ENCODE measurements around the gene PTH1R. TPM values are rescaled to one million over a fixed set of nuclear protein-coding genes. Genes with fewer than 3 reads are reported as not detected.
"Not testable (repeated sequence)": the region's sequence is repeated elsewhere in the genome, so short reads cannot be mapped to it uniquely, and the experiment has no call there.

PTH1R gene
- total and polyA plus RNA-seq, 11 donors = 2.1 to 23.4 (median 6.5) TPM

DNA sequence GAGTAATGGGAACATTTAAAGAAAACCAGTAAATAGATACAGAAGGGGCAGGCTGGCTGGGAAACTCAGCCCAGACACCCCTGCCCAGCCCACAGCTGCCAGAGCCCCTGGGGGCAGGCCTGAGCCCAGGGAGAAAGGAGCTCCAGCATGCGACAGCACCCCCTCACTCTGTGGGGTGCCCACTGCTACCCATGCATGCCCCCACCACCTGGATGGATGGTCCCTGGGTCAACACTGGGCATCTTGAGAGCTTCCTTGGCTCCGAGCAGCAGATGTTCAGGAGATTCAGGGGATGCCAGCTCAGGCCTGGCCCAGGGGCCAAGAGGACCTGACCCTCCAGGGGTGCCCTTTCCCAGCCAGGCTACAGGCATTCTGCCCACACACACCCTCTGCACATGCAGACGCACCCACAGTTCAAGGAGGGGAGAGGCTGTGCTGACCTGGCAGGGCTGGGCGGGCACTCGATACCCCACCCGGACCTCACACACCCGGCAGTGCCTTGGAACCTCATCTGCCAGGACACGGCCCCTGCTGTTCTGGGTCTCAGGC lies 31.5 kb downstream of the PTH1R start:
- H3K4me3 ChIP-seq = no peak overlapping the region
- DNase-seq = no peak

DNA sequence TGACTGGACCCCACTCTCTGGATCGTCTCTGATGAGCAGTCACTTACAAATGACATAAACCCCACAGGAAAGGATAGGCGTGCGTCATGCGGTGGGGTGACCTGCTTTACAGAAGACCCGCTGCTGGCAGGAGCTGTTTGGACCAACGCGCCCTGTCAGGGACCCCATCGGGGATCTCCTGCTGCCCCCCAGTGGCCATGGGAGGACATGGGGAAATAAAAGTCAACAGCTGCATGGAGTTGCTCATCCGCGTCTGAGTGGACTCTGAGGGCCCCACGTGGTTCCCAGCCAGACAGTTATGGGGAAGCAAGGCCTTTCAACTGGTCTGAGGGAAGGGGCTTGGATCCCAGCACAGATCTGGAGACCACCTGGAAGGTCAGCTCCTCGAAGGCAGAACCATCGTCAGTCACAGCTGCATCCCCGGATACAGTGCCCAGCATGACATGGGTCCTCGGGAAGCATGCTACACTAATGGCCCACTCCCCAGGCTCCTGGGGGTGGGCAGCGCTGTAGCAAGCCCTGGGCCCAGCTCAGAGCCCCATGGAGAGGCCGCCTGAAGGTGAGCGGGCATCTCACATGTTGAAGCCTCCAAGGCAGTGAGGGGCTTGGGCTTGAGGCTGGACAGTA lies 32.1 kb downstream of the PTH1R start:
- H3K36me3 ChIP-seq = no peaks in the 10 kb centered on the region
- 5 to 23% (median 19%) methylated on average over 7 to 18 of the region's 18 CpGs for WGBS, 4 donors
- H3K27ac ChIP-seq = no peak overlapping the region
- ATAC-seq = peak; percentile 68 to 88 (median 82)
- no peak for TF ChIP-seq POLR2A (IDR thresholded peaks at IDR 0.05)
- TF ChIP-seq, protein P1, sequence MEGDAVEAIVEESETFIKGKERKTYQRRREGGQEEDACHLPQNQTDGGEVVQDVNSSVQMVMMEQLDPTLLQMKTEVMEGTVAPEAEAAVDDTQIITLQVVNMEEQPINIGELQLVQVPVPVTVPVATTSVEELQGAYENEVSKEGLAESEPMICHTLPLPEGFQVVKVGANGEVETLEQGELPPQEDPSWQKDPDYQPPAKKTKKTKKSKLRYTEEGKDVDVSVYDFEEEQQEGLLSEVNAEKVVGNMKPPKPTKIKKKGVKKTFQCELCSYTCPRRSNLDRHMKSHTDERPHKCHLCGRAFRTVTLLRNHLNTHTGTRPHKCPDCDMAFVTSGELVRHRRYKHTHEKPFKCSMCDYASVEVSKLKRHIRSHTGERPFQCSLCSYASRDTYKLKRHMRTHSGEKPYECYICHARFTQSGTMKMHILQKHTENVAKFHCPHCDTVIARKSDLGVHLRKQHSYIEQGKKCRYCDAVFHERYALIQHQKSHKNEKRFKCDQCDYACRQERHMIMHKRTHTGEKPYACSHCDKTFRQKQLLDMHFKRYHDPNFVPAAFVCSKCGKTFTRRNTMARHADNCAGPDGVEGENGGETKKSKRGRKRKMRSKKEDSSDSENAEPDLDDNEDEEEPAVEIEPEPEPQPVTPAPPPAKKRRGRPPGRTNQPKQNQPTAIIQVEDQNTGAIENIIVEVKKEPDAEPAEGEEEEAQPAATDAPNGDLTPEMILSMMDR (IDR thresholded peaks at IDR 0.05) = peak; percentile 73 to 93 (median 88)
- peak; percentile 82 to 91 (median 88) for DNase-seq
- intact Hi-C loops (cut with DNase I) = loop anchor here (1.0 to 10.0 kb wide), 6 partner anchors 42 to 435 kb away; no protein-coding TSS in a partner anchor
- no peaks in the 10 kb centered on the region for H3K27me3 ChIP-seq
- no peak overlapping the region for H3K4me3 ChIP-seq
- no peaks in the 10 kb centered on the region for H3K9me3 ChIP-seq
- peaks cover 0 to 33% (median 24%) of the 10 kb centered on the region in 12 donors for H3K4me1 ChIP-seq

More for the DNA sequence above, 31.5 kb downstream of the PTH1R start:
- intact Hi-C loops (cut with DNase I) = loop anchor here in 9 of 10 donors (1.0 to 5.0 kb wide), 5 partner anchors 42 to 204 kb away; no protein-coding TSS in a partner anchor
- H3K36me3 ChIP-seq = no peaks in the 10 kb centered on the region
- WGBS, 4 donors = 45 to 70% (median 55%) methylated on average over 7 to 8 of the region's 8 CpGs
- ATAC-seq = peak in 3 of 4 donors; percentile 3 to 17 (median 16)
- H3K27ac ChIP-seq = no peak overlapping the region
- no peak for TF ChIP-seq POLR2A (IDR thresholded peaks at IDR 0.05)
- H3K9me3 ChIP-seq = no peaks in the 10 kb centered on the region
- peaks cover 0 to 33% (median 22%) of the 10 kb centered on the region in 12 donors for H3K4me1 ChIP-seq
- H3K27me3 ChIP-seq = no peaks in the 10 kb centered on the region

GRCh38 chr3:46910166-46910760 lies 32.7 kb downstream of the PTH1R start:
- ATAC-seq (no peak), DNase-seq (no peak)
- H3K4me1 ChIP-seq = peaks cover 0 to 33% (median 24%) of the 10 kb centered on the region in 12 donors
- TF ChIP-seq, protein P1 (IDR thresholded peaks at IDR 0.05) = no peak
- no peak for TF ChIP-seq POLR2A (IDR thresholded peaks at IDR 0.05)
- intact Hi-C loops (cut with DNase I) = loop anchor here in 1 of 10 donors (10.0 kb wide), 1 partner anchor 435 kb away; no protein-coding TSS in a partner anchor
- H3K27me3 ChIP-seq = no peaks in the 10 kb centered on the region
- no peak overlapping the region for H3K4me3 ChIP-seq
- H3K36me3 ChIP-seq = no peaks in the 10 kb centered on the region
- no peaks in the 10 kb centered on the region for H3K9me3 ChIP-seq
- WGBS, 4 donors = 79 to 88% (median 83%) methylated on average over 5 to 6 of the region's 6 CpGs
- no peak overlapping the region for H3K27ac ChIP-seq

DNA sequence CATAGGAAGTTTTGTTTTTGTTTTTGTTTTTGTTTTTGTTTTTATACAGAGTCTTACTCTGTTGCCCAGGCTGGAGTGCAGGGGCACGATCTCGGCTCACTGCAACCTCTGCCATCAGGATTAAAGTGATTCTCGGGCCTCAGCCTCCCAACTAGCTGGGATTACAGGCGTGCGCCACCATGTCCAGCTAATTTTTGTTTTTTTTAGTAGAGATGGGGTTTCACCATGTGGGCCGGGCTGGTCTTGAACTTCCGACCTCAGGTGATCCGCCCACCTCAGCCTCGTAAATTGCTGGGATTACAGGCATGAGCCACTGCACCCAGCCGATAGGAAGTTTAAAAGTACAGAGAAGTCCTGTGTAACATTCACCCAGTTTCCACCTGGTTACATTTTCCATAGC lies 33.4 kb downstream of the PTH1R start:
- DNase-seq, H3K4me3 ChIP-seq, H3K27ac ChIP-seq, H3K9me3 ChIP-seq, ATAC-seq, H3K36me3 ChIP-seq, H3K27me3 ChIP-seq: not testable (repeated sequence)
- intact Hi-C loops (cut with DNase I) = loop anchor here in 1 of 10 donors (10.0 kb wide), 1 partner anchor 434 kb away; no protein-coding TSS in a partner anchor
- H3K4me1 ChIP-seq = peaks cover 0 to 33% (median 24%) of the 10 kb centered on the region in 12 donors
- WGBS, 4 donors = 91 to 95% (median 92%) methylated on average over 10 of the region's 10 CpGs

DNA sequence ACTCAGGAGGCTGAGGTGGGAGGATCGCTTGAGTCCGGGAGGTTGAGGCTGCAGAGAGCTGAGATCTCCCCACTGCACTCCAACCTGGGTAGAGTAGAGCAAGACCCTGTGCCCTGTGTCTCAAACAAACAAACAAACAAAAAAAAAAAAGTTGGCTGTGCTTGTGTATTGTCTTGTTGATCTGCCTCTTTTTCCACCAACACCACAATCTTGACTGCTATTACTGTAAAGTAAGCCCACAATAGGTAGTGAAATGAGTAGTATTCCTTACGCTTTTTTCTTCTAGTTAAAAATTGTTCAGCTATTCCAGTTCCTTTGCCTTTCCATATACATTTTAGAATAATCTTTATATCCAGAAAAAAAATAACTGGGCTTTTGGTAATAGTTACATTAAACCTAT lies 35.5 kb downstream of the PTH1R start:
- no peak for DNase-seq
- 94 to 97% (median 96%) methylated on average over 3 of the region's 3 CpGs for WGBS, 4 donors
- Histone ChIP-seq H3K27me3 (no peaks in the 10 kb centered on the region), H3K4me1 (peaks cover 0 to 32% (median 23%) of the 10 kb centered on the region in 12 donors), H3K27ac (no peak overlapping the region), H3K36me3 (peaks cover 0 to 19% (median 11%) of the 10 kb centered on the region in 9 donors), H3K4me3 (no peak overlapping the region), H3K9me3 (peaks cover 0 to 9% (median 0%) of the 10 kb centered on the region in 12 donors)
- ATAC-seq = no peak
- intact Hi-C loops (cut with DNase I) = loop anchor here in 1 of 10 donors (10.0 kb wide), 1 partner anchor 432 kb away; no protein-coding TSS in a partner anchor
- TF ChIP-seq, protein P1 (IDR thresholded peaks at IDR 0.05) = no peak
- TF ChIP-seq POLR2A (IDR thresholded peaks at IDR 0.05) = no peak

Data from heart left ventricle (tissue), 16 donors.